GM19043 (cell line): ENCODE results near the gene FNBP1L.
"Not testable (repeated sequence)": the region's sequence is repeated elsewhere in the genome, so short reads cannot be mapped to it uniquely, and the experiment has no call there.

ENCODE experiments used
- ATAC-seq: cut with Tn5 transposase; IDR thresholded peaks from one replicate; pipeline ENCODE4 v1.9.1; 2021; ENCODE audit warnings: low read depth; ENCODE audit not compliant: unreplicated experiment

The FNBP1L gene

DNA sequence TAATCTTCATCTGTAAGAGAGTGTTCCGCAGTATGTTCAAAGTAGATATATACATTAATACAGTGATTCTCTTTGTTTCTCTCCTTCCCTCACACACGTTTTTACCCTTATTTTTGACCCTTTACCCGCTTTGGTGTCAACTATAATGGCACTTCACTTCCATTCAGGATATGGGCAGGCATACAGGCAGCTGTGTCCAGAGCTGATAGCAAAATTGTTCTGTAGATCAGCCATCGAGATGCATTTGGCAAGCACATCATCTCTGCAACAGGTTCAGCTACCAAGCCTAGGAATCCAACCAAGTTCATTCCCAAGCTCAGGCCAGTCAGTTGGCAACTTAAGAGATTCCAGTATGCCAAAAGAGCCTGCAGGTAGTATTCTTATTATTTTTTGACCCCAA is 74.8 kb downstream of the FNBP1L start:
- ATAC-seq = no peak

DNA sequence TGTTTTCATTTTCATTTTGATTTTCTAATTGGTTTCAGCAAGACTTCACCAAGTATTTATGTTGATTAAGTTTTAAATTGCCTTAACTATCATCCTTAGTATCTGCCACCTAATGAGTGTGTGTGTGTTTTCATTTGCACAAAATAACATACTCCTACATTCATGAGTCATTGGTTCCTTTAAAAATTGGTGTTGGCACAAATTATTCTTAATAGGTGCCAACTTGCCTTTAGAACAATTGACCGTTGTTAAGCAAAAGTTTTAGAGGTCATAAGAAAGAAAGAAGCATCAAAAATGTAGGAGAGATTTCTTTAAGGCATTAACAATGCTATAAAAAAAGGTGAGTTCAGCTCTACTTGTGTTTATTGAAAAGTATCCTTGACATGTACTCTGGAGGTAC is 77.5 kb downstream of the FNBP1L start:
- ATAC-seq = no peak

DNA sequence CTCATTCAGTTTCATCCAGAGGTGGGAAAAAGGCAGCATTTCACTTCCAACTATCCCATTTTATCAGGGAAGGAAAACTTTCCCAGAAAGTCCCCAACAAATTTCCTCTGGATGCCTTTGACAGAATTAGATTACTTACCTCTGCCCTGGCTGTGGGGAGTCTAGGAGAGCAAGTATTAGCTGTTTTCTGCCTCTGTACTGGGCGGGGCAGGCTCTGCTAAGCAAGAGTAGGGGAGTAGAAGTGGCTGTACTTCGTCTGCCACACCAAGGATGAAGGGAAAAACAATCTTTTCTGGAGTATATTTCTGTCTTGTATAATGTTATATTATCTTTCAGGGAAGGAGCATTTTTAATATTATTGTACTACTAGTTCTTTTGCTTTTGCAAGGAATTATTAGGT is 78.5 kb downstream of the FNBP1L start:
- no peak for ATAC-seq

DNA sequence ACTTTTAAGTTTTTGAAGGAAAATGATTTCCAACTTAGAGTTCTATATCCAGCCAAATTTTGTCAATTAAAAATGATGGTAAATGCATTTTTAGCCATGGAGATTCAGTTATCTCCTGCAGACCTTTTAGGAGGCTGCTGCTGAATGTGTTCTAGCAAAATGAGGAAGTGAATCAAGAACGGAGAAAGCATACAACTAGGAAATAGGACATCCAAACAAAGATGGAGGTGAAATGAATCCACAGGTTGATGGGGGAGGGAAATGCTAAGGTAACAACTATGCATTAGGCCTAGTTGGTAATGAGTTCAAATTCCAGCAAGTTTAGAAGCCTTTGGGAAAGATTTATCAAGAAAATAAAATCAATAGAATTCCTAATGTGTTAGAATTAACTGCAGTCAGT is 80.5 kb downstream of the FNBP1L start:
- no peak for ATAC-seq

DNA sequence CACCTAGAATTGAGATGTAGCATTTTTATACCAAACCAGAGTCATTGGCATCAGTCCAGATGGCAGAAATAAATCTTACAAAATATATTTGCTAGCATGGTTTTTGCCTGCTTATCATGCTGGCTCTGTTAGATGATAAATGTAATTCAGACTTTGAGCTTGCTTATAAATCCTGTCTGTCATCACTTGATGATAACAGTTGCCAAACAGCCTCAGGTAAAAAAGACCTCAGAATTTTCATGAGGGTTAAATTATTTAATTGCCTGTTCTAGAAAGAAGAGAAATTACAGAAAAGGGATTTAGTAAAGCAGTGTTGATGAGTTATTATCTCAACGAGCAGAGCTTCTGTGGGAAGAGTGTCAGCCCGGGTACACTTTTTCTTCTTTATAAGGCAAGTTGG is 83.3 kb downstream of the FNBP1L start:
- no peak for ATAC-seq

DNA sequence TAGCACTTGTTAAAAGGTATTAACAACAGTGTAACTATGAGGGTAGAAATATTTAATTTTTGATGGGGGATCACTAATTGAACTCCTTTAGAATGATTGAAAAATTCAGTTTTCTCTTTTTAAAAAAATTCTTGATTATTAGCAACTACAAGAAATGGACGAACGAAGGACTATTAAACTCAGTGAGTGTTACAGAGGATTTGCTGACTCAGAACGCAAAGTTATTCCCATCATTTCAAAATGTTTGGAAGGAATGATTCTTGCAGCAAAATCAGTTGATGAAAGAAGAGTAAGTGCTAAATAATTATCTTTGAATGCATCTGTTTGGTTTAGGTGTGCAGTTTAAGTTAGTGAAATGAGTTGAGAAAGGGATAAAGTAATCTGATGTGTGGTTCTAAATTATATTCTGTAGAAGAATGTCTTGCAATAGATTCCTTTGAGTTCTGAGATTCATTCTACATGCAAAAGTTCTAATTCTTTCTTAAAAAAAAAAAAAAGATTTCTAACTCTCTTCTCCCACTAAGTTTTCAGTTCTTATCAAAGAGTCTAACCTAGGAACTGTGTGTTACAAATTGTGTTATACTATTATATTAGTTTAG is 85.0 kb downstream of the FNBP1L start:
- no peak for ATAC-seq

DNA sequence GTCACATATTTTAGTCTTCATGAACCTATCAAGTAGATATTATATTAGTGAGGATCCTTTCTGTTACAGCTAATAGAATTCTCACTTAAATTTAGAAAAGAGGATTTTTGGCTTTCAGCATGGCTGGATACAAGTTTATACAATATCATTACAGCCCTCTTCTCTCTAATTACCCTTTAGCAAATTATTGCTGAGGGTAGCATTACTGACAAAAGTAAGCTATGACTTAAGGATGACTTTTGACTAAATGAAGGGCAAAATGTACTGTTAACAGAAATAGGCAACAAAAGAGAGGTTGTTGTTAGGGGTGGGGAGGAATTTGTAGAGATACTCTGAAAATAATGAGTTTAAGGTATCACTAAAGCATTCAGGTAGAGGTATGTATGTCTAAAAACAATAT is 85.8 kb downstream of the FNBP1L start:
- no peak for ATAC-seq

DNA sequence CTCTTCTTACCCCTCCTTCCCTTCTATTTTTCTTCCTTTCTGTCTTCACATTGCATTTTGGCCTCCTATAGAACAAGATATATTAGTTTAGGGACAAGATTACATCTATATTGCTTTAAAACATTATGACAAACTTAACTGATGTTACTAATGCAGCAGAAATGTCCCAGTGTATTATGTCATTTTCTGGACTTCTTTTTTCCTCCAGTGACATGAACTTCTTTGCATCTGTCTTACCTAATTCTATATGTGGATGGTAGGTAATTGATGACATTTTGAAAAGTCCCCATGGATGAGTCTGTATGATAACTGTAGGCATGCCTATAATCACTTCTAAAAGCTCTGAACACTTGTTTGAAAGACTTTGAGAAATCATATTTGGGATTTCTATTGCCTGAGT is 89.5 kb downstream of the FNBP1L start:
- no peak for ATAC-seq

DNA sequence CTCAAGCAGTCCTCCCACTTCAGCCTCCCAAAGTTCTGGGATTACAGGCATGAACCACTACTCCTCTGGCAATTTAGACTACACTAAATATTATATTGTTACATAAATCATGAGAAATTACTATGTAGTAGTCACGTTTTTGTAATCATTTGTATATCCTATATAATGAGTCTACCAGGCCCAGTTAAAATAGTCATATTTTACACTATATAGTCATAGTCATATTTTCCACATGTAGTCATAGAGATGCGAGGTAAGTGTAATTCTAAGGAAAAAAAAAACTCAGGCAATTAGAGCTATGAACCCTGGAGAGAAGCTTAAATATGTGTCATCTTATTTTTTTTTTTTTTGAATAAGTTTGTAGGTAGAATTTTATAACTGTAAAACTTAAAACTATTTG is 90.0 kb downstream of the FNBP1L start:
- no peak for ATAC-seq

DNA sequence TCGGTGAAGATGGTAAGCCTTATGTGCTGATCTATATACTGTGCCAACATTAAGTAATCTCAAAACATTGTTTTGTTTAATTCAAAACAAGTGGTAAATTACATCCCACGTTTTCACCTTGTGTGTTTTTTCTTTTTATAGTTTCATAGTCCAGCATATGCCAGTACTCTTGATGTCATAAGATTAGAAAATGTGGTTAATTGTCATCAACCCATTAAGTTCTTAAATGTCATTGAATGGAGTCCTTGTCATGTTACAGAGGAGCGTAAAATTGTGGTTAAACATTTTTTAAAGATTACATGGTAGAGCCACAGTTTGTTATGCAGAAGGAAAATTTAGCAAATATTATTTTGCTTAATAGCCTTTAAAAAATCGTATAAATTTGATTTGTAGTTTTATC is 93.1 kb downstream of the FNBP1L start:
- no peak for ATAC-seq

DNA sequence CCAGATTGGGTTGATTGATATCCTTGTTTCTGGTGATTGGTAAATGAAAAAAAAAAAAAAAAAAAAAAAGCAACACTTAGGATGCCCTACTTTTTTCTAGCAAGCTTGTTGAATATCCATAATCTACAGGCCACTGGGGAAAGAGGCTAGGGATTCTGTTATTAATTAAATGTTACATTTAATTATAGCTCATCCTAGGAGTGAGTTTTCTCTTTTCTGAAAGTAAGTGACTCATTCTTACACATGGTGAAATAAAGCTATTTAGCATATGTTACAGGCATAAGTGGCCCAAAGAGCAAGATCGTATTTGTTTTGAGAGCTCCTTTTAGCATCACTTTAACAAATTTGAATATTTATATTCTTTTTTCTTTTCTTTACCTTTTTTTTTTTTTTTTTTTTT is 94.5 kb downstream of the FNBP1L start:
- no peak for ATAC-seq

DNA sequence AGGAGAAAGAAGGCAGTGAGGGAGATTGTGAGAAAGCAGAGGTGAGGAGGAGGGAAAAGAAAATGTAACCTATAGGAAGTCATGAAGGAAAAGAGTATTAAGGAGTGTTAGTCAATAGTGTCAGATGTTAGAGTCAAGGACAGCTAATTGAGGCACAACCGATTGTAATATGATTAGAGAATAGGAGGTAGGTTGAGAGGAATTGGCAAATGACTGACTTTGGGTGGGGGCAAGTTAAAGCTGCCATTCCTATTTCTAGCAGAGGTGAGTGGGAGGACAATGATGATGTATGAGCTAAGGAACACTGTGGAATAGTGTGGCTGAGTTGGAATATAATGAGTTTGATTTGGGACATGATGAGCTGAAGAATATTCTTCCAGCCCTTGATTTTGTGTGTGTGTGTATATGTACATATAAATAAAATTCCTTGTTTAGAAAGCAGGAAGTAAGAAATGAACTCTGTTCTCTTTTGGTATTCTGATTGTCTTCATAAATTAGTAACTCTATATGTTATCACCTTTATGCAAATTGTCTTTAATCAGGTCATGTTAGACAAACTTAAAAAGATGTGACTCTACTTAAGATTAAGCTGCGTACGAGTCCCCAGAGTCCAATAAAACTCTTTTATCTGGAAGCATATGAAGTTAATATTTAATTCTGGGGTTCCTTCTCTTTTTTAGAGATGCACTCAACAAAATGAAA is 98.4 kb downstream of the FNBP1L start:
- no peak for ATAC-seq

DNA sequence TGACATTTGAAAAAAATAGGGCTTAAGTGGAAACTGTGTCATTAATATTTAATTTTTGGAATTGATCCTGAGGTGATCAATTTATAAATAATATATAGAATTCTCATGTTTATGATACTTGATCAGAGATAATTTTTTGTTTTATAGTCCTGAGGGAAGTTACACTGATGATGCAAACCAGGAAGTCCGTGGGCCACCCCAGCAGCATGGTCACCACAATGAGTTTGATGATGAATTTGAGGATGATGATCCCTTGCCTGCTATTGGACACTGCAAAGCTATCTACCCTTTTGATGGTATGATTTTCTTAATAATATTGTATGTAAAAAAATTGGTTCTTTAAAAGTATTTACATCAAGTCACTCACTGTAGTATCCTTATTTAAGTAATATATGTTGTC is 101.2 kb downstream of the FNBP1L start:
- no peak for ATAC-seq

DNA sequence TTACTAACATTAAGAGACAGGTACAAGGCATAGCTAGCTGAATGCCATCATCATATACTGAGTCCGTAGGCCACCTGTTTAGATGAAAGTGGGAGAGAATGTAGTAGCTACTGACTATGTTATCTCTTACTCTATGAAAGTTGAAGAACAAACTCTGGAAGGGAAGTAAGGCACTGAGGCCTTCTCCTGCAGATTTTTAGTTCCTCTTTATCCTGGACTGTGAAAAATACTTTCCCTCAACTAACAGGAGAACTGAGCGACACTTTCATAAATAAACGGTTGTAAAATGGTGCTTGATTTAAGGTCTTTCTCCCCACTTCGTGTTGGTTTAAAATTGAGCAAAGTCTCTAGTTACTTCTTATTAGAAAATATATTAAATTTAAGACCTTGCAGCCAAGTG is 101.9 kb downstream of the FNBP1L start:
- ATAC-seq = no peak

DNA sequence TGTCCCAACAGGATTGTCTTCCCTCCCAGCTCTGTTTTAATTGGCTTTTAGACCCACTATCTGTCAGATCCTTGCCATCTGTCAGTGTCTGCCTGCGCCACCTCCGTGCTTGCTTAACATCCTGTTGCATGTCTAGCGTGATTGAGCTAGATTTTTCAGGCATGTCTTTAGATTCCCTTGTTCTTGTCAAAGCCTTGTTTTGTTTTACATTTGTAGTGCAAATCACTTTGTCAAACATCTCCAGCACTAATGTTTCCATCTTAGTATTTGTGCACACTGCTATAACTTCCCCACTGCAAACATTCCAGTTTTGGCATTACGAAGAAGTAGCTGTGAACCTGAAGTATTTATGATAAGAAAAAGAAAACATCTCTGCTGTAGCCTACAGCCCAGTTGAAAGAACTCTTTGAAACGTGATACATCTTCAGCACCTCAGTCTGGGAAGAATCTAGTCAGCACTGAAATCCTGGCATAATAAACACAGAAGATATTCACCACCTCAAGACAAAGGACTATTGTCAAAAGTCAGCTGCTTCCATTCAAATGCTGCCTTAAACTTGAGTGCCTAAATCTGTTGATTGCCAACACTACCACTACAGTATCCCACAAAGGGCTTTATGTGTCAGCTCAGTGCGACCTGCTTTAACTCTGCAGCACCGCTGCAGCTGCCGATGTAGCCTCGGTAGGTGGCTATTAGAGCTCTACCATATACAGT is 105.0 kb downstream of the FNBP1L start:
- ATAC-seq = no peak

DNA sequence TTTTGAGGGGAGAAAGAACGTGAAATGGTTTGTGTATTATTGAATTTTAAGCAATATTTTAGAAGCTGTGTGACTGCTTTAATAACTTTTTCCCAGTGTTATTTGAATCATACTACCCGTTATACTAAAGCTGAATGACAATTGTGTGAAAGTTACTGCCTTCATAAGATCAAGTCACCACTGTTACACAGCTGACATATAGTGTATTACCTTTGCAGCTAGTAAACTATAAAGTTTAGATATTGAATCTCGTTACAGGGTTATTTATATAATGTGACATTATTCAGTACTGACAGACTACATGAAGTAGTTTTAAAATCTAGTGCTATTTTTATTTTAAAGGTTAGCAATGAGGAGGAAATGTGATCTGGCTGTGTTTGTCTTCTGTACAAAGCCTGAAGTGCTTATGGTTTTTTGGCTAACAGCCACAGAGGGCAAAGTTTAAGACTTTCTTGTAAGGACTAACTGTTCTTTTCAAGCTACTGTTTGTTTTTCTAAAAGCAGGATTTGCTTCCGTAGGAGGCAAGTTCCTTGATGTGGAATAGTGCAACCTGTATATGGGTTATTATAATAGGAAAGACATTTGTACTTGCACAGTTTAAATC is 106.1 kb downstream of the FNBP1L start:
- not testable (repeated sequence) for ATAC-seq

DNA sequence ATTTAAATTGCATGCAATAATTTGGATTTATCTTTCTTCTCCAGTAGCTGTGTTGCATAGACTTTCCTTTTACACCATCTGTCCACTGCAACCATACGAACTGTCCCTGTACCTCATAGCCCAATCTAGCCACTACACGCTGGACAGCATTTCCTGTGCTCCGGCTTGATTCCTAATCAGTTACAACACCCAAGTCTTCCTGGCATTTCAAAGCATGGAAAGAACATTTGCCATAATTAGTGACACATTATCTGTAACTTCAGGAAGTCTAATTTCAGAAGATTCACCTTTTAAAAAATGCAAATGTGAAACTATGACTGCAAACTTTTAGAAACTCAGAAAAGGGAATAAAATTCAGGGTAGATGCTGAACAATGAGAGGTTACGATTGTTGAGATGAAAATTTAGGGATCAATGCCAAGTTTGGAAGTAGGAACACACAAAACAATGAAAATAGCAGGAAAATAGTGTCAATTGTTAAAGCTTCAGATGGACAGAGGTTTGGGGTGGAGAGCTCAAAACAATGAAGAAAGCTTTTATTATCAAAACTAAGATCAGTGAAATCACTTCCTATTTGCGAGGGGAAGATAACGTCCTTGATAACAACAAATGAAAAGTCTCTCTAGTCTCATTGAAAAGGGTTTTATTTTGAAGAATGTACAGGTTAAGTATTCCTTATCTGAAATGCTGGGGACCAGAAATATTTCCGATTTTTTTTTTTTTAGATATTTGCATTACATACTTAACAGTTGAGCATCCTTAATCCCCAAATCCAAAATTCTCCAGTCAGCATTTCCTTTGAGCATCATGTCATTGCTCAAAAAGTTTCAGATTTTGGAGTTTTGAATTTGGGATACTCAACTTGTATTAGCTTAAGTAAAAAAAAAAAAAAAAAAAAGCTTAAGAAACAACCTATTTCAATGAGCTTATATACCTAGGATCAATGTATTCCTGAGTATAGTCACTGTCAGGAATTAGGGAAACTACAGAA is 107.3 kb downstream of the FNBP1L start:
- ATAC-seq = no peak

DNA sequence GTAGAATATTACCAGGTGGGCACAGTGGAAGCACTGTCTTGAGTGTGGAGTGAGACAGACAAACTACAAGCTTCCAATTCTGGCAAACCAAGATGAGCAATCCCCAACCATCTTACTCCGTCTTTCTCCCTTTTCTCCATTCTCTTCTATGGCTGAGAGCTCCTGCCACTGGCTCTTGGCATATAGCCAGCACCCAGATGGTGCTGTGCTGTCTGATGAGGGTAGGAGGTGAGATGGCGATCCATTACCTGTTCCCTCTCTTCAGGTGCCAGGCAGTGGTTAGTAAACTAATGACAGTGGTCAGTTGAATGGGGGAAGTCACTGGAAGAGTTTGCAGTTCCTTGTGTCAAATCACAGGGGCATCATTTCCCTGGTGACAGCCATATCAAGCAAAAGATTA is 108.4 kb downstream of the FNBP1L start:
- no peak for ATAC-seq

DNA sequence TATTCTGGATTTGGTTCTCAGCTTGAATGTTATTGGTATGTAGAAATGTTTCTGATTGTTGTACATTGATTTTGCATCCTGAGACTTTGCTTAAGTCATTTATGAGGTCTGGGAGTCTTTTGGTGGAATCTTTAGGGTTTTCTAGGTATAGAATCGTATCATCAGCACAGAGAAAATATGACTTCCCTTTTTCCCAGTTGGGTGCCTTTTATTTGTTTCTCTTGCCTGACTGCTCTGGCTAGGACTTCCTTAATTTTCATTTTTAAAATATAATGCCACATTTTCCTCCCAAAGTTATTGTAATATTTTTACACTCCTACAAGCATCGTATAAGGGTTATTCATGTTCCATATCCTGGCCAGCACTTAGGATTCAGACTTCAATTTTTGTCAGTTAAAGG is 111.1 kb downstream of the FNBP1L start:
- no peak for ATAC-seq

DNA sequence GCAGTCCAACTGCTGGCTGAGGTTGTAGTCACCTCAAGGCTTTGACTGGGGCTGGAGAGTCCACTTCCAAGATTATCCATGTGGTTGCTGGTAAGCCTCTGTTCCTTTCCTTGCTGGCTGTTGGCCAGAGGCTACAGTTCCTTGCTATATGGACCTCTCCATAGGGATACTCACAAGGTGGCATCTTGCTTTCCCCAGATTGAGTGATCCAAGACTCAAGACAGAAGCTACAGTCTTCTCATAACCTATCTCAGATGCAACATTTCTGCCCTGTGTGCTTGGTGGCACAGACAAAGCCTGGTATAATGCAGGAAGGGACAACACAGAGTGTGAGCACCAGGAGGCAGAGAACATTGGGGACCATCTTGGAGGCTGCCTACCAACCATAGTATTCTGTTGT is 111.8 kb downstream of the FNBP1L start:
- ATAC-seq = no peak
